GM19240 (cell line): Measurements from ENCODE around the gene ANGPTL4.
"Not testable (repeated sequence)": the region's sequence is repeated elsewhere in the genome, so short reads cannot be mapped to it uniquely, and the experiment has no call there.

Source experiments
- DNase-seq: peaks from one replicate; pipeline ENCODE4 v3.0.0; 2011; ENCODE audit warnings: low spot score; ENCODE audit not compliant: insufficient read length

Gene ANGPTL4

DNA sequence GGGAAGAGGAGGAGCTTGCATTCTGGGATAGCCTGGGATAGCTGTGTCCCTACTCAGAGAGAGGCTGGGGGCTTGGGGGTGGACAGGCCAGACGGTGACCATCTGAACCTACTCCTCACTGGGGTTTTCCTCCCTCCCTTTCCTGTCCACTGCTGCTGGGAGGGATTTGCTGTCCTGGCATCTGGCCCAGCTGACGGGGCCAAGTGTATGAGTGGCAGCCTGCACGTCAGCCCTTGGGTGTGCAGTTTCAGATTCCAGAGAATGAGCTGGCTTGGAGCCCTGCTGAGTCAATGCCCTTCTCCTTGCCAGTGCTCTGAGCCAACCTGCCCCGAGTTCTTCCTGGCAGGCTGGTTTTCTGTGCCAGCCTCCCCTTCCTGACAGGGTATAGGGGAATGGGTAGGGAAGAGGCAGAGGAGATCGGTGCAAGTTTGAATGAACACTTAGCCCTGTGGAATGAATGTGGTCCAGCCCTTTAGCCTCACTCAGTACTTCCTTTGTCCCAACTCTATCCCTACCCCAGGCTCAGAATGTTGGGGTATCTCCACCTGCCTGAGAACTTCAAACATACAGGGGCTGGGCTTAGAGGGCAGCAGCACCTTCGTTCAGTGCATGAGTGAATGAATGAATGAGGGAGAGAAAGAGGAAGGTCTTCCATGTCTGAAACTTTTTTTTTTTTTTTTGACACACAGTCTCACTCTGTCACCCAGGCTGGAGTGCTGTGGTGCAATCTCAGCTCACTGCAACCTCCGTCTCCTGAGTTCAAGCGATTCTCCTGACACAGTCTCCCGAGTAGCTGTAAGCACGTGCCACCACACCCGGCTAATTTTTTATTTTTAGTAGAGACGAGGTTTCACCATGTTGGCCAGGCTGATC, 1.8 kb upstream of the ANGPTL4 start:
- no peak for DNase-seq

DNA sequence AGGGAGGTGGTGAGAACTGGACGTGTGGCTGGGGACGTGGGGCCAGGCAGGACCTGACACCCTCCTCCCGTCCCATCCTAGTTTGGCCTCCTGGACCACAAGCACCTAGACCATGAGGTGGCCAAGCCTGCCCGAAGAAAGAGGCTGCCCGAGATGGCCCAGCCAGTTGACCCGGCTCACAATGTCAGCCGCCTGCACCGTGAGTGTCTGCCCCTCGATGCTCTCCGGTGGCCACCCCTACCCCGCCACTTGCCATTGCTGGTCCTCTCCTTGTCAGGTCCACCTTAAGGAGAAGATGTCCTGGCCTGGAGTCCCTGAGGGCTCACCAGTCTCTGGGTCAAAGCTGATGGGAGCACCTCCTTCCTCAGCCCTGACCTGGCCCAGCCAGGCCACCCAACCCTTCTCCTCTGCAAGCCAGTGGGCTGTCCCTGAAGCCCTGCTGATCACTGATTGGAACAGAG, 2.2 kb downstream of the ANGPTL4 start:
- DNase-seq, result no peak

DNA sequence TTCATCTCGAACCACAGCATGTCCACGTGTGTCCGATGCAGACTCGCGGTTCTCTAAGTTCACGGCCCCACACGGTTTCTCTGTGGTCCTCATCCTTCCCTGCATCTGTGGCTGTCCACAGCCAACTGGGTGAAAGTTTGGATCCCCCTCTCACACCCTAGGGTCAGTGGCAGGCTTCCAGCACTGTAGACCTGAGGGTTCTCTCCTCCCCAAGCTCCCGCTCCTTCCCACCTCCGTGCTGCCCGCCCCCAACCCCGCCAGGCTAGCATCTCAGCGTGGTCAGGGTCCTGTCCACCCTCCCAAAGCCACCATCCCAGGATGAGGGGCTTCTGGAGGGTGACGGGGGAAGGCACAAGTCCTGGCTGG, 3.0 kb downstream of the ANGPTL4 start:
- no peak for DNase-seq

DNA sequence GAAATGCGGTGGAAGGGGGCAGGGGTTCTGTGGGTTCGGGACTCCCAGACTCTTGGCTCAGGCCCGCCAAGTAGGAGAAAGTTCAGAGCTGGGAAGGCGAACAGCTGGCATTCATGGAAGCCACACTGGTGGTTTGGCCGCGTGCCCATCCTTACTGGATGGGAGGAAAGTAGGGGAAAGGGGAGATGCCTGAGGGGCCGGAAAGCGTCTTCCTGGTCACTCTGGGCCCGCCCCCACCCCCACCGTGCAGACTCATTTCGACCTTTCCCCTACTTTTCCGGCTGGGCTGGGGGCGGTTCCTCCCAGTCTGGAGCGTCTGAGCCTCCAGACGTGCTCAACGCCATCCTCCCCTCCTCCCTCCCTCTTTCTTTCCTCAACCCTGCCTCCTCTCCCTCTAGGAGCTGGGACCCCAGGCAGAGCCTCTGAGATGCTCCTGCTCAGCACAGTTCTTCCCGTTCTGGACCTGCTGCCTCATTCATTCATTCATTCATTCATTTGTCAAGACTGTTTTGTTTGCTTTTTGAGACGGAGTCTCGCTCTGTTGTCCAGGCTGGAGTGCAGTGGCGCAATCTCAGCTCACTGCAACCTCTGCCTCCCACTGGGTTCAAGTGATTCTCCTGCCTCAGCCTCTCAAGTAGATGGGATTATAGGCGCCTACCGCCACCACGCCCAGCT, 3.5 kb downstream of the ANGPTL4 start:
- no peak for DNase-seq

DNA sequence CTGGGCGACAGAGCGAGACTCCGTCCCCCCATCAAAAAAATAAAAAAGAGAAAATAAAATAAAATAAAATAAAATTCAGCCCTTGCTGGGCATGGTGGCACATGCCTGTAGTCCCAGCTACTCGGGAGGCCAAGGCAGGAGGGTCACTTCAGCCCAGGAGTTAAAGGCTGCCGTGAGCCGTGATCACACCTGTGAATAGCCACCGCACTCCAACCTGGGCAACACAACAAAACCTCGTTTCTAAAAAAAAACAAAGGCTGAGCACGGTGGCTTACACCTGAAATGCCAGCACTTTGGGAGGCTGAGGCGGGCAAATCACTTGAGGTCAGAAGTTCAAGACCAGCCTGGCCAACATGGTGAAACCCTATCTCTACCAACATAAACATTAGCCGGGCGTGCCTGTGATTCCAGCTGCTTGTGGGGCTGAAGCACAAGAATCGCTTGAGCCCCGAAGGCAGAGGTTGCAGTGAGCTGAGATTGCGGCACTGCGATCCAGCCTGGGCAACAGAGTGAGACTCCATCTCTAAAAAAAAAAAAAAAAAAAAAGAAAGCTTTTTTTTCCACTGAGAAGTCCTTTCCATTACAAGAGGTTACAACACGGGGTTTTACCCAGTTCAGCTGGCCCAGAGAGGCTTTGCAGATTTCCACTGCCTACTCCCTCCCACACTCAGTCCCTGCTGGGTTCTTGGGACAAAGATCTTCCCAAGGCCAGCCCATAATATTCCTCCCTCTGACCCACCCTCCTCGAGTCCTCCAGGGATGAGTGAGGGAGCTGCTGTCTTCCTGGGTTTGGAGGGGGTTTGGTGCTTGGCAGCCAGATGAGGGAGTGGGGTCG, 6.4 kb downstream of the ANGPTL4 start:
- DNase-seq, result no peak

GRCh38 chr19:8371011-8371804, 7.3 kb downstream of the ANGPTL4 start:
- DNase-seq, result no peak

DNA sequence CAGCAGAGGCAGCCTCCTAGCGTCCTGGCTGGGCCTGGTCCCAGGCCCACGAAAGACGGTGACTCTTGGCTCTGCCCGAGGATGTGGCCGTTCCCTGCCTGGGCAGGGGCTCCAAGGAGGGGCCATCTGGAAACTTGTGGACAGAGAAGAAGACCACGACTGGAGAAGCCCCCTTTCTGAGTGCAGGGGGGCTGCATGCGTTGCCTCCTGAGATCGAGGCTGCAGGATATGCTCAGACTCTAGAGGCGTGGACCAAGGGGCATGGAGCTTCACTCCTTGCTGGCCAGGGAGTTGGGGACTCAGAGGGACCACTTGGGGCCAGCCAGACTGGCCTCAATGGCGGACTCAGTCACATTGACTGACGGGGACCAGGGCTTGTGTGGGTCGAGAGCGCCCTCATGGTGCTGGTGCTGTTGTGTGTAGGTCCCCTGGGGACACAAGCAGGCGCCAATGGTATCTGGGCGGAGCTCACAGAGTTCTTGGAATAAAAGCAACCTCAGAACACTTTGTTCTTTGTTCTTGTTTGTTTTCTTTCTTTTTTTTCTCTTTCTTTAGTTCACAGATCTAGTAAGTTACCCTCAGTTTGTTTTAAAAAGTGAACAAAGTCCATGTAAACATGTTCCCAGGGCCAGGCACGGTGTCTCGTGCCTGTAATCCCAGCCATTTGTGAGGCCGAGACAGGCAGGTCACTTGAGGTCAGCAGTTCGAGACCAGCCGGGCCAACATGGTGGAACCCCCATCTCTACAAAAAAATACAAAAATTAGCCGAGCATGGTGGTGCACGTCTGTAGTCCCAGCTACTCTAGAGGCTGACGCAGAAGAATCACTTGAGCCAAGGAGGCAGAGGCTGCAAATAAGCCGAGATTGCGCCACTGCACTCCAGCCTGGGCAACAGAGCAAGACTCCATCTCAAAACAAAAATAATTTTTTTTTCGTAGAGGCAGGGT, 10.2 kb downstream of the ANGPTL4 start:
- no peak for DNase-seq

DNA sequence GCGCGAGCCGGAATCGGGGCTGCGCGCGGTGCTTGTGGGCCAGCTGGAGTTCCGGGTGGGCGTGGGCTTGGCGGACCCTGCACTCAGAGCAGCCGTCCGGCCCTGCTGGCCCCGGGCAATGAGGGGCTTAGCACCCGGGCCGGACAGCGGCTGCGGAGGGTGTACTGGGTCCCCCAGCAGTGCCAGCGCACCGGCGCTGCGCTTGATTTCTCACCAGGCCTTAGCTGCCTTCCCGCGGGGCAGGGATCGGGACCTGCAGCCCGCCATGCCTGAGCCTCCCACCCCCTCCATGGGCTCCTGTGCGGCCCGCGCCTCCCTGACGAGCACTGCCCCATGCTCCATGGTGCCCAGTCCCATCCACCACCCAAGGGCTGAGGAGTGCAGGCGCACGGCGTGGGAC, 11.8 kb downstream of the ANGPTL4 start:
- not testable (repeated sequence) for DNase-seq

DNA sequence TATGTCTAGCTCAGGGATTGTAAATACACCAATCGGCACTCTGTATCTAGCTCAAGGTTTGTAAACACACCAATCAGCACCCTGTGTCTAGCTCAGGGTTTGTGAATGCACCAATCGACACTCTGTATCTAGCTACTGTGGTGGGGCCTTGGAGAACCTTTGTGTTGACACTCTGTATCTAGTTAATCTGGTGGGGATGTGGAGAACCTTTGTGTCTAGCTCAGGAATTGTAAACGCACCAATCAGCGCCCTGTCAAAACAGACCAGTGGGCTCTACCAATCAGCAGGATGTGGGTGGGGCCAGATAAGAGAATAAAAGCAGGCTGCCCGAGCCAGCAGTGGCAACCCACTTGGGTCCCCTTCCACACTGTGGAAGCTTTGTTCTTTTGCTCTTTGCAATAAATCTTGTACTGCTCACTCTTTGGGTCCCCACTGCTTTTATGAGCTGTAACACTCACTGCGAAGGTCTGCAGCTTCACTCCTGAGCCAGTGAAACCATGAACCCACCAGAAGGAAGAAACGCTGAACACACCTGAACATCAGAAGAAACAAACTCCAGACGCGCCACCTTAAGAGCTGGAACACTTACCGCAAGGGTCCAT, 12.5 kb downstream of the ANGPTL4 start:
- not testable (repeated sequence) for DNase-seq

DNA sequence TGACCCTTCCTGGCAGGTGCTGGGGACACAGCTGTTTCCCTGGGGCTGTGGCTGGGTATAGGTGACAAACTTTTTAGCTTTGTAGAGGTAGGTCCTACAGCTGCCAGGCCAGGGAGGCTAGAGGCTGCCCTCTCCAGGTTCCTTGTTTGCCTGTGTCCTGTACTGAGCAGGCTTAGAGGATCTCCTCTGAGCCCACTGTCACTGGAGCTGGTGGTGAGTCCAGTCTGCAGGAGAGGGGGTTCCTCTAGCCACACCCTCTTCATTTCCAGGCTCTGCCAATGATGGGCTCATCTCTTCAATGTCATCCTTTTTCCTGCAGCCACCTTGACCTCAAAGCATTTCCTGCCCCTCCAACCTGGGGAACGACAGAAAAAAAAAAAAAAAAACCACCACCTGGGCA, 13.6 kb downstream of the ANGPTL4 start:
- DNase-seq, result no peak

GRCh38 chr19:8379156-8379891, 15.4 kb downstream of the ANGPTL4 start:
- not testable (repeated sequence) for DNase-seq

GRCh38 chr19:8384569-8384968, 20.6 kb downstream of the ANGPTL4 start:
- not testable (repeated sequence) for DNase-seq

DNA sequence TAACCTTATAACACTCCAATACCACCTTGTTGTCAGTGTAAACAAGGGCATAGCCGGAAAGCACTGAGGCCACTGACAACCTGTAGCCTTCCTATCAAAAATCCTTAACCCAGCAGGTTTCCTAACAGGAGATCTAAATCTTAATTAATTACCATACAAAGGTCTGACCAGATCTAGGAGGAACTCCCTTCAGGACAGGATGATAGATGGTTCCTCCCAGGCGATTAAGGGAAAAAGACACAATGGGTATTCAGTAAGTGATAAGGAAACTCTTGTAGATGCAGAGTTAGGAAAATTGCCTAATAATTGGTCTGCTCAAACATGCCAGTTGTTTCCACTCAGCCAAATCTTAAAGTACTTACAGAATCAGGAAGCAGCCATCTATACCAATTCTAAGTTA, 21.1 kb downstream of the ANGPTL4 start:
- DNase-seq, result not testable (repeated sequence)

DNA sequence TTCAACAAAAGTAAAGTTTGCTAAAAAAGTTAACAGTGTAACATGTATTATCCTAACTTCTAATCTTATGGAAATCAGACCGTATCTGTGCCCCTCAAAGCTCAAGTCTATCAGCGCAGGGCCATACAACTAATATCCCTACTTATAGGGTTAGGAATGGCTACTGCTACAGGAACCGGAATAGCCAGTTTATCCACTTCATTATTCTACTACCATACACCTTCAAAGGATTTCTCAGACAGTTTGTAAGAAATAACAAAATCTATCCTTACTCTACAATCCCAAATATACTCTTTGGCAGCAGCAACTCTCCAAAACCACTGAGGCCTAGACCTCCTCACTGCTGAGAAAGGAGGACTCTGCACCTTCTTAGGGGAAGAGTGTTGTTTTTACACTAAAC, 21.6 kb downstream of the ANGPTL4 start:
- not testable (repeated sequence) for DNase-seq

DNA sequence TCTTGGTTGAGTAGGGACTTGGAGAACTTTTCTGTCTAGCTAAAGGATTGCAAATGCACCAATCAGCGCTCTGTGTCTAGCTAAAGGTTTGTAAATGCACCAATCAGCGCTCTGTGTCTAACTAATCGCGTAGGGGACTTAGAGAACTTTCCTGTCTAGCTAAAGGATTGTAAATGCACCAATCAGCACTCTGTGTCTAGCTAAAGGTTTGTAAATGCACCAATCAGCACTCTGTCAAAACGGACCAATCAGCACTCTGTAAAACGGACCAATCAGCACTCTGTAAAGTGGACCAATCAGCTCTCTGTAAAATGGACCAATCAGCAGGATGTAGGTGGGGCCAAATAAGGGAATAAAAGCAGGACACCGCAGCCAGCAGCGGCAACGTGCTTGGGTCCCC, 22.5 kb downstream of the ANGPTL4 start:
- DNase-seq, result not testable (repeated sequence)

DNA sequence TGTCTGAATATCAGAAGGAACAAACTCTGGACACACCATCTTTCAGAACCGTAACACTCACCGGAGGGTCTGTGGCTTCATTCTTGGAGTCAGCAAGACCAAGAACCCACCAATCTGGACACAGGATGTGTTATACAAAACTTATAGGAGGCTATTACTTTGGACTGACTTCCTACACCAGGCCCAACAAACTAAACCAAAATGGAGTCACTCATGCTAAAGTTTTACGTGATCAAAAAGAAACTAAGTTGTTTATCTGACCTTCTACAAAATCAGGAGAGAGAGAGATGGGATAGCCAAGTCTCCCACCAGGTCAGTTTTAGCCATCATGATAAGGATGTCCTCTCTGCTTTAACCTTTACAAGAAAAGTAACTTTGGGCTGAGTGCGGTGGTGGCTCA, 23.0 kb downstream of the ANGPTL4 start:
- no peak for DNase-seq

- DNase-seq, result no peak
Observed at GRCh38 chr19:8387688-8388611, 24.0 kb downstream of the ANGPTL4 start.

DNA sequence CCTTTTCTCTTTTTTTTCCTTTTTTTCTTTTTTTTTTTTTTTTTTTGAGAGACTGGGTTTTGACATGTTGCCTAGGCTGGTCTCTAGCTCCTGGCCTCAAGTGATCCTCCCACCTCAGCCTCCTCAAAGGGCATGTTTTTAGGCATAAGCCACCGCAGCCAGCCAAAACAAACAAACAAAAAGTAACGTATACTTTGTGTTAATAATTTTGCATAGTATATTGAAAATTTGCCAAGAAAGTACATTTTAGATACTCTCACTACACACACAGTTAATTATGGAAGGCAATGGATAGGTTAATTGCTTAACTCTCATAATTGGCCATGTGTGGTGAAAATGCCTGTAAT, 24.6 kb downstream of the ANGPTL4 start:
- DNase-seq, result no peak
